ENCODE data around the gene TMEM213. TPM values are rescaled to one million over a fixed set of nuclear protein-coding genes. Genes with fewer than 3 reads are reported as not detected.

TMEM213 gene
- total and polyA plus RNA-seq, 2 experiments from 2014 or later, result not detected

DNA sequence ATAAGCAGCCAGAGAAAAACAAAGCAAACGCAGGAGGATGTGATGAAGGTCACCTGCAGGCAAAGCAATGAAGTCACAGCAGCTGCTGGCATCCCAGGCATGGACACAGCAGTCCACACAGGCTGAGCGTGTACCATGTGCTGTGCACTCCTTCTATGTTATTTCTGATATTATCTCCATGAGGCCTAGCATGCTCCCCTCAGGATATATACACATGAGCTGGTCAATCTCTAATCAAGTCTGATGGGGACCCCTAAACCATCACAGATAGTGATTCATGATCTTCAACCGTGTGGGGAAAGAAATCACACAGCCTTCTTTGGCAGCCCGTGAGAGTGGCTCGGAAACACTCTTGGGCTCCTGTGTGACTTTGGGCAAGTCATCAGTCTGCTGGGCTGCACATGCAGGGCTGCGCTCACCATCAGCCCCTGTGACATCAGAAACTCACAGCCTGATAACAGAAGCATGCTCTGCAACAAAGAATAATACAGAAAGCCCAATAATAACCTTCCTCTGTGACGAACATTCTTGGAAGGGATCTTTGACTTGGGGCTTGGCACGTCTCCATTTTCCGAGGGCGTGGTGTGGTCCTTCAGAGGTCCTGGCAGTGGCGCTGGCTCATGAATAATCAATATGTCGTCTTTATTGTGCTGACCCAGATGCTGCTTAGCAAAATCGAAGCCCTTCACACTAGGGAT is 83.2 kb downstream of the TMEM213 start:
- Histone ChIP-seq H3K9me3 (ENCODE audit: low read depth) (no peaks in the 10 kb centered on the region), H3K9me2 (ENCODE audit: insufficient read depth) (no peaks in the 10 kb centered on the region), H3K36me3 (ENCODE audit: low read depth) (no peaks in the 10 kb centered on the region), H3K4me2 (ENCODE audit: unreplicated experiment) (peak overlapping the region; percentile 17), H3F3A (ENCODE audit: insufficient read depth) (peaks cover 29% of the 10 kb centered on the region), H3K4me3 (no peak overlapping the region), H3K4me1 (ENCODE audit: insufficient read depth) (peaks cover 27% of the 10 kb centered on the region), H4K20me1 (ENCODE audit: insufficient read depth) (no peaks in the 10 kb centered on the region), H3K9ac (peak overlapping the region; percentile 52), H3K79me2 (ENCODE audit: insufficient read depth) (no peaks in the 10 kb centered on the region), H3K27me3 (replicated peaks; ENCODE audit: insufficient read depth) (no peaks in the 10 kb centered on the region), H3K27ac (peak overlapping the region; percentile 55), H2AFZ (0 out of 2 replicates have a peak overlapping the region, but pooled peaks have one; percentile 35)
- WGBS, 2 experiments (ENCODE audit: low coverage in 1 of 2, low lambda C conversion rate in 2 of 2, missing lambda C conversion rate in 2 of 2), result 25 to 27% methylated on average over 13 of the region's 13 CpGs
- in situ Hi-C loops (cut with MboI), result loop anchor here (25.0 kb wide), 1 partner anchor 206 kb away; no protein-coding TSS in a partner anchor
- TF ChIP-seq EZH2phosphoT487 (IDR thresholded peaks at IDR 0.05; ENCODE audit: insufficient read depth, low read depth) (no peak), EZH2 (IDR thresholded peaks at IDR 0.05; ENCODE audit: insufficient read depth, poor library complexity, severe bottlenecking) (no peak)
- DNase-seq, result peak; percentile 88

DNA sequence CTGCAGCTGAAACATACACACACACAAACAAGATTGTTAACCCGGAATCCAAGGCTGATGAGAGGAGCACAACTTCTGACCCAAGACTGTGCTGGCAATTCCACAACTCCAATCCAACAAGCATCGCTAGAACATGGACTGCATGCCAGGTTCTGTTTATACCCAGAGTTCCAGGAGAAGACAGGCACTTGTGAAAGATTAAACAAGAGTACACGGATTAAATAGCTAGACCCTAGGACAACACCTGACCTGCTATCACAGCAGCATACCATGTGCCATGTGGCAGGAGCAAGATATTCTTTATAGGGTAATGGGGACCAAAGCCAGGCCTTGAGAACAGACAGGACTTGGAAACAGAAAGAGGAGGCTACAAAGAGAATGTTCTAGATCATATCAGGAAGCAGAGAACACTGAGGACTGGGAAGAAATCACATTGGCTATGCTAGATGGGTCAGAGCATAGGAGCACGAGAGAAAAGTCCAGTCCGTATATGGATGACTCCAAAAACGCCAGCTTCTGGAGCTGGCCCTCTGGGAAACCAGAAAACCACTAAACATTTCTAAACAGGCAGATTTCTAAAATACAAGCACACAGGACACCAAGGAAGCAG is 83.9 kb downstream of the TMEM213 start:
- Histone ChIP-seq H2AFZ (0 out of 2 replicates have a peak overlapping the region, but pooled peaks have one; percentile 35), H3K9me2 (ENCODE audit: insufficient read depth) (no peaks in the 10 kb centered on the region), H4K20me1 (ENCODE audit: insufficient read depth) (no peaks in the 10 kb centered on the region), H3K4me1 (ENCODE audit: insufficient read depth) (peaks cover 21% of the 10 kb centered on the region), H3K4me3 (no peak overlapping the region), H3K4me2 (ENCODE audit: unreplicated experiment) (peak overlapping the region; percentile 17), H3K27ac (peak overlapping the region; percentile 55), H3K79me2 (ENCODE audit: insufficient read depth) (no peaks in the 10 kb centered on the region), H3K9me3 (ENCODE audit: low read depth) (no peaks in the 10 kb centered on the region), H3F3A (ENCODE audit: insufficient read depth) (peaks cover 22% of the 10 kb centered on the region), H3K27me3 (replicated peaks; ENCODE audit: insufficient read depth) (no peaks in the 10 kb centered on the region), H3K36me3 (ENCODE audit: low read depth) (no peaks in the 10 kb centered on the region), H3K9ac (peak overlapping the region; percentile 19; the same call in 1 of the 2 replicates)
- no peak for DNase-seq
- TF ChIP-seq EZH2 (IDR thresholded peaks at IDR 0.05; ENCODE audit: insufficient read depth, poor library complexity, severe bottlenecking) (no peak), EZH2phosphoT487 (IDR thresholded peaks at IDR 0.05; ENCODE audit: insufficient read depth, low read depth) (no peak)
- in situ Hi-C loops (cut with MboI), result loop anchor here (25.0 kb wide), 1 partner anchor 206 kb away; no protein-coding TSS in a partner anchor
- 47 to 51% methylated on average over 6 of the region's 6 CpGs for WGBS, 2 experiments (ENCODE audit: low coverage in 1 of 2, low lambda C conversion rate in 2 of 2, missing lambda C conversion rate in 2 of 2)

DNA sequence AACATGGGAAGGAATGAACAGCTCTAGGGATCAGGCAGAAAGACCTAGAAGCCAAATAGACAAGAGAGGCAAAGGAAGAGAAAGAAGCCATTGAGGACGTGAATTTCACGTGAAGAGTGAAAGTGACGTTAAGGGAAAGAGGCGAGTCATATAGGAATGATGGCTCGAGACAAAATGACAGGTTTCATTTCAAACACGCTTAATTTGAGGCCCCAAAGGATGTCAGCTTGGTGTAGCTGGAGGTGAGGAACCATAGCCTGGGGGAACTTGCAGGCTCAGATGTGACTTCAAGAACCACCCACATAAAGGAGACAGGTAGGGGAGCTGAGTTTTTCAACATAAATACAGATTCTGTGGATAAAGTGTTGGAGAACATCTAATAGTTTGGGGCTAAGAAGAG is 84.5 kb downstream of the TMEM213 start:
- no peaks in the 10 kb centered on the region for H4K20me1 ChIP-seq (ENCODE audit: insufficient read depth)
- DNase-seq, result no peak
- peaks cover 21% of the 10 kb centered on the region for H3F3A ChIP-seq (ENCODE audit: insufficient read depth)
- no peak overlapping the region for H3K9ac ChIP-seq
- TF ChIP-seq EZH2phosphoT487 (IDR thresholded peaks at IDR 0.05; ENCODE audit: insufficient read depth, low read depth) (no peak), EZH2 (IDR thresholded peaks at IDR 0.05; ENCODE audit: insufficient read depth, poor library complexity, severe bottlenecking) (no peak)
- no peaks in the 10 kb centered on the region for H3K9me3 ChIP-seq (ENCODE audit: low read depth)
- in situ Hi-C loops (cut with MboI), result loop anchor here (25.0 kb wide), 1 partner anchor 205 kb away; no protein-coding TSS in a partner anchor
- no peak overlapping the region for H3K4me3 ChIP-seq
- H3K27me3 ChIP-seq (replicated peaks; ENCODE audit: insufficient read depth), result no peaks in the 10 kb centered on the region
- 92 to 96% methylated on average over 6 of the region's 6 CpGs for WGBS, 2 experiments (ENCODE audit: low coverage in 1 of 2, low lambda C conversion rate in 2 of 2, missing lambda C conversion rate in 2 of 2)
- peaks cover 15% of the 10 kb centered on the region for H3K4me1 ChIP-seq (ENCODE audit: insufficient read depth)
- no peak overlapping the region for H2AFZ ChIP-seq
- H3K27ac ChIP-seq, result peak overlapping the region; percentile 55; the same call in 1 of the 2 replicates
- no peak overlapping the region for H3K4me2 ChIP-seq (ENCODE audit: unreplicated experiment)
- H3K79me2 ChIP-seq (ENCODE audit: insufficient read depth), result no peaks in the 10 kb centered on the region
- no peaks in the 10 kb centered on the region for H3K36me3 ChIP-seq (ENCODE audit: low read depth)
- H3K9me2 ChIP-seq (ENCODE audit: insufficient read depth), result no peaks in the 10 kb centered on the region

DNA sequence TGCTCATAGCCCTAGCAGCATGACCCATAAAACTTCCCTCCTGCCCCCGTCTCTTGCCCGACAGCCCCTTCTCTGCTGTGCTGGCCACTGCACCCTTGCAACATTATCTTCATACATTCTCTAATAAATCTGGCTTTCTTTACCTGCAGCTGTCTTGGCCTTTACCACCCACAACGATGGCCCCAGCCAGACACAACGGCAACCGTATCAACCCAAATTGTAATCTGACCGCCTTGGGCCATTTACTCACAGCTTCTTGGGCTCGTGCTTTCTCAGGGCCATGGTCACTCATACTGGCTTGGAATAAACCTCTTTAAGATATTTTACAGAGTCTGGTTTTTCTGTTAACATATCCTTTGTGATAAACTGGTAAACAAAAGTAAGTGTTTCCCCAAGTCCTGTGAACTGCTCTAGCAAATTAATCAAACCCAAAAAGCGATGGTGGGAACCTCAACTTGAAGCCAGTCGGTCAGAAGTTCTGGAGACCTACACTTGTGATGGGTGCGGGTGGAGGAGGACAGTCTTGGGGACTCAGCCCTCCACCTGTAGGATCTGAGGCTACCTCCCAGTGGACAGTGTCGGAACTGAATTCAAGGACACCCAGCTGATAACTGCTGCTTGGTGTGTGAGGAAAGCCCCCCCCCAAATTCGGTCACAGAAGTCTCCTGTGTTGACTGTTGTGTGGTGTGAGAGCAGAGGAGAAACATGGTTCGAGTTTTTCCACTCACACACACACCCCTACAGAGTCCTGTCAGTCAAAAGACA is 87.8 kb downstream of the TMEM213 start:
- Histone ChIP-seq H3K4me3 (no peak overlapping the region), H3K4me1 (ENCODE audit: insufficient read depth) (peaks cover 25% of the 10 kb centered on the region), H3F3A (ENCODE audit: insufficient read depth) (peaks cover 24% of the 10 kb centered on the region), H2AFZ (no peak overlapping the region), H3K4me2 (ENCODE audit: unreplicated experiment) (no peak overlapping the region), H3K27me3 (replicated peaks; ENCODE audit: insufficient read depth) (no peaks in the 10 kb centered on the region), H3K27ac (no peak overlapping the region), H4K20me1 (ENCODE audit: insufficient read depth) (no peaks in the 10 kb centered on the region), H3K36me3 (ENCODE audit: low read depth) (no peaks in the 10 kb centered on the region), H3K9ac (no peak overlapping the region), H3K79me2 (ENCODE audit: insufficient read depth) (no peaks in the 10 kb centered on the region), H3K9me3 (ENCODE audit: low read depth) (no peaks in the 10 kb centered on the region), H3K9me2 (ENCODE audit: insufficient read depth) (no peaks in the 10 kb centered on the region)
- no peak for TF ChIP-seq EZH2phosphoT487 (IDR thresholded peaks at IDR 0.05; ENCODE audit: insufficient read depth, low read depth)
- no peak for TF ChIP-seq EZH2 (IDR thresholded peaks at IDR 0.05; ENCODE audit: insufficient read depth, poor library complexity, severe bottlenecking)
- 89 to 91% methylated on average over 13 of the region's 13 CpGs for WGBS, 2 experiments (ENCODE audit: low coverage in 1 of 2, low lambda C conversion rate in 2 of 2, missing lambda C conversion rate in 2 of 2)
- in situ Hi-C loops (cut with MboI), result loop anchor here (25.0 kb wide), 1 partner anchor 202 kb away; no protein-coding TSS in a partner anchor
- DNase-seq, result peak; percentile 13
